Transverse colon (tissue), 3 donors: Measurements from ENCODE around the gene SSH2.

Source experiments
- CTCF ChIP-seq, 5 experiments: fragments of 200-600 bp in 3 of 5; fragments of 450-650 bp in 2 of 5; sonication (generic) in 3 of 5; IDR thresholded peaks; 1 replicate in 2 of 5; 2 replicates in 3 of 5; pipeline ENCODE4 v1.5.1; 2016 to 2017; ENCODE audit warnings: antibody characterized with exemption in 5 of 5, inconsistent platforms in 3 of 5, mild to moderate bottlenecking in 2 of 5, moderate library complexity in 1 of 5
- EP300 ChIP-seq: sonication (generic); formaldehyde crosslinking; IDR thresholded peaks from one replicate; pipeline ENCODE4 v1.6.1; 2017; ENCODE audit warnings: antibody characterized with exemption, low read depth
- POLR2A ChIP-seq: fragments of 450-650 bp; IDR thresholded peaks from one replicate; pipeline ENCODE4 v1.6.1; 2016; ENCODE audit warnings: antibody characterized with exemption, mild to moderate bottlenecking, moderate library complexity

- TF ChIP-seq EP300, result no peak
- TF ChIP-seq CTCF (IDR thresholded peaks at IDR 0.05), result no peak
- no peak for TF ChIP-seq POLR2A
Measured at GRCh38 chr17:29699283-29699682, 230.7 kb downstream of the SSH2 start.
